Measurements from ENCODE around the gene MXRA8.

- TF ChIP-seq CTCF (IDR thresholded peaks at IDR 0.05; ENCODE audit: low read depth, low read length, poor library complexity, severe bottlenecking) = no peak
- no peak for TF ChIP-seq EZH2phosphoT487 (IDR thresholded peaks at IDR 0.05; ENCODE audit: borderline replicate concordance, low read length)
These were observed 29.0 kb upstream of the MXRA8 start for GRCh38 chr1:1387098-1388077.

Measured in DOHH2 (cell line).